ENCODE measurements around the gene GPR157. TPM values are rescaled to one million over a fixed set of nuclear protein-coding genes. Genes with fewer than 3 reads are reported as not detected.
A peak's percentile ranks its signal among the peaks of the same experiment; 100 is the strongest.

GPR157 gene
- total RNA-seq, 1 donor from 2014 or later = 5.4 TPM

DNA sequence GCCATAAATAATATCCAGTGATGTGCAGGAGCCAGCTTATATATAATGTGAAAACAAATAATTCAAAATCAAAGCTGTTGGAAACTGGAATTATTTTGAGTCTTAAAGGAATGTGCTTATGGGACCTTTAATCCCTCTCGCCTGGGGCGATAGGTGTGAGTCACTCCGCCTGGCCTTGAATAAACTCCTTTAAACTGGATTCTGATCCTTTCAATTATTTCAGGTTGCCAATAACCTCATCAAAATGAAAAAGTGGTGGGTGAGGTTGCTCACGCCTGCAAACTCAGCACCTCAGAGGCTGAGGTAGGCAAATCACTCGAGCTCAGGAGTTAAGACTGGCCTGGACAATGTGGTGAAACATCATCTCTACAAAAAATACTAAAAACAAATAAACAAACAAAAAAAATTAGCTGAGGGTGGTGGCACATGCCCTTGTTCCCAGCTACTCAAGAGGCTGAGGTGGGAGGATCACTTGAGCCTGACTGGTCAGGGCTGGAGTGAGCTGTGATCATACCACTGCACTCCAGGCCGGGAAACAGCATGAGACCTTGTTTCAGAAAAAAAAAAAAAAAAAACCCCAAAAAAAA, 48.1 kb downstream of the GPR157 start:
- FAIRE-seq = no peak
- H3K27me3 ChIP-seq (ENCODE audit: insufficient read depth, low read length) = peaks cover 10% of the 10 kb centered on the region
- peak overlapping the region; percentile 3 for H3K4me2 ChIP-seq (ENCODE audit: low read length)
- H3K9ac ChIP-seq (ENCODE audit: low read length) = no peak overlapping the region
- H3K4me1 ChIP-seq (ENCODE audit: insufficient read depth, low read length) = peaks cover 37% of the 10 kb centered on the region
- H3K79me2 ChIP-seq (ENCODE audit: insufficient read depth, low read length) = no peaks in the 10 kb centered on the region
- Mint-ChIP-seq H3K36me3 (ENCODE audit: low read depth, unreplicated experiment) (no peaks in the 10 kb centered on the region), H3K9me3 (ENCODE audit: unreplicated experiment) (no peaks in the 10 kb centered on the region), H3K27ac (ENCODE audit: unreplicated experiment) (no peak overlapping the region), H3K27me3 (ENCODE audit: low read depth, unreplicated experiment) (peaks cover 6% of the 10 kb centered on the region), H3K4me3 (ENCODE audit: unreplicated experiment) (no peak overlapping the region), H3K4me1 (ENCODE audit: low read depth, unreplicated experiment) (peaks cover 18% of the 10 kb centered on the region)
- no peaks in the 10 kb centered on the region for H4K20me1 ChIP-seq (ENCODE audit: insufficient read depth, low read length)
- no peak overlapping the region for H3K4me3 ChIP-seq (ENCODE audit: insufficient read depth, low read depth, low read length)
- no peak overlapping the region for H3K27ac ChIP-seq (ENCODE audit: low read depth, low read length)
- no peaks in the 10 kb centered on the region for H3K36me3 ChIP-seq (ENCODE audit: insufficient read depth, low read length)
- TF ChIP-seq, protein P1, sequence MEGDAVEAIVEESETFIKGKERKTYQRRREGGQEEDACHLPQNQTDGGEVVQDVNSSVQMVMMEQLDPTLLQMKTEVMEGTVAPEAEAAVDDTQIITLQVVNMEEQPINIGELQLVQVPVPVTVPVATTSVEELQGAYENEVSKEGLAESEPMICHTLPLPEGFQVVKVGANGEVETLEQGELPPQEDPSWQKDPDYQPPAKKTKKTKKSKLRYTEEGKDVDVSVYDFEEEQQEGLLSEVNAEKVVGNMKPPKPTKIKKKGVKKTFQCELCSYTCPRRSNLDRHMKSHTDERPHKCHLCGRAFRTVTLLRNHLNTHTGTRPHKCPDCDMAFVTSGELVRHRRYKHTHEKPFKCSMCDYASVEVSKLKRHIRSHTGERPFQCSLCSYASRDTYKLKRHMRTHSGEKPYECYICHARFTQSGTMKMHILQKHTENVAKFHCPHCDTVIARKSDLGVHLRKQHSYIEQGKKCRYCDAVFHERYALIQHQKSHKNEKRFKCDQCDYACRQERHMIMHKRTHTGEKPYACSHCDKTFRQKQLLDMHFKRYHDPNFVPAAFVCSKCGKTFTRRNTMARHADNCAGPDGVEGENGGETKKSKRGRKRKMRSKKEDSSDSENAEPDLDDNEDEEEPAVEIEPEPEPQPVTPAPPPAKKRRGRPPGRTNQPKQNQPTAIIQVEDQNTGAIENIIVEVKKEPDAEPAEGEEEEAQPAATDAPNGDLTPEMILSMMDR (IDR thresholded peaks at IDR 0.05; ENCODE audit: insufficient read depth, low read depth, low read length) = no peak
- no peak for TF ChIP-seq EZH2 (IDR thresholded peaks at IDR 0.05; ENCODE audit: insufficient read depth, low read length)
- DNase-seq (ENCODE audit: low read depth) = peak; percentile 52
- no peaks in the 10 kb centered on the region for H3K9me3 ChIP-seq (ENCODE audit: insufficient read depth, low read depth, low read length)
- H2AFZ ChIP-seq (ENCODE audit: low read depth, low read length) = no peak overlapping the region

DNA sequence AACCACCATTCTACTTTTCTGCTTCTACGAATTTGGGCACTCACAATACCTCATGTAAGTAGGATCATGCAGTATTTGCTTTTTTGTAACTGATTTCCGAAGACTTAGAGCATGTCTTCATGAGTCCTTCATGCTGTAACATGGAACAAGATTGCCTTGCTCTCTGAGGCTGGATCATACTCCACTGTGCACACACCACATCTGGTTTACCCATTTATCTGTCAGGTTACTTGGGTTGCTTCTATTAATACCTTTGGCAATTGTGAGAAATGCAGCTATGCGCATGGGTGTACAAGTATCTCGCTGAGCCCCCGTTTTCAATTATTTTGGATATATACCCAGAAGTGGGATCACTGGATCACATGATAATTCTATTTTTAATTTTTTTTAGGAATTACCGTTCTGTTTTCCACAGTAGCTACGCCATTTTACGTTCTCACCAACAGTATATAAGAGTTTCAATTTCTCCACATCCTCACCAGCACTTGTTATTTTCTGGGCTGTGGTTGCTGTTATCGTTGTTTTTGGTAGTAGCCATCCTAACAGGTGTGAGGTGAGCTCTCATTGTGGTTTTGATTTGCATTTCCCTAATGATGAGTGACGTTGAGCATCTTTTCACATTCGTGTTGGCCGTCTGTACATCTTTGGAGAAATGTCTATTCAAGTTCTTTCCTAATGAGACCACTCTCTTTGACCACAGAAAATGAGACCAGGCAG, 48.8 kb downstream of the GPR157 start:
- Histone ChIP-seq H3K4me2 (ENCODE audit: low read length) (peak overlapping the region; percentile 3), H3K4me3 (ENCODE audit: insufficient read depth, low read depth, low read length) (no peak overlapping the region), H4K20me1 (ENCODE audit: insufficient read depth, low read length) (no peaks in the 10 kb centered on the region), H3K79me2 (ENCODE audit: insufficient read depth, low read length) (no peaks in the 10 kb centered on the region), H3K9me3 (ENCODE audit: insufficient read depth, low read depth, low read length) (no peaks in the 10 kb centered on the region), H2AFZ (ENCODE audit: low read depth, low read length) (no peak overlapping the region), H3K36me3 (ENCODE audit: insufficient read depth, low read length) (no peaks in the 10 kb centered on the region), H3K27me3 (ENCODE audit: insufficient read depth, low read length) (peaks cover 12% of the 10 kb centered on the region), H3K9ac (ENCODE audit: low read length) (no peak overlapping the region), H3K27ac (ENCODE audit: low read depth, low read length) (no peak overlapping the region), H3K4me1 (ENCODE audit: insufficient read depth, low read length) (peaks cover 31% of the 10 kb centered on the region)
- FAIRE-seq (no peak), DNase-seq (ENCODE audit: low read depth) (no peak)
- no peaks in the 10 kb centered on the region for H3K9me3 Mint-ChIP-seq (ENCODE audit: unreplicated experiment)
- H3K4me3 Mint-ChIP-seq (ENCODE audit: unreplicated experiment) = no peak overlapping the region
- TF ChIP-seq, protein P1 (IDR thresholded peaks at IDR 0.05; ENCODE audit: insufficient read depth, low read depth, low read length) = no peak
- TF ChIP-seq EZH2 (IDR thresholded peaks at IDR 0.05; ENCODE audit: insufficient read depth, low read length) = no peak
- peaks cover 12% of the 10 kb centered on the region for H3K4me1 Mint-ChIP-seq (ENCODE audit: low read depth, unreplicated experiment)
- H3K36me3 Mint-ChIP-seq (ENCODE audit: low read depth, unreplicated experiment) = no peaks in the 10 kb centered on the region
- no peak overlapping the region for H3K27ac Mint-ChIP-seq (ENCODE audit: unreplicated experiment)
- H3K27me3 Mint-ChIP-seq (ENCODE audit: low read depth, unreplicated experiment) = peaks cover 8% of the 10 kb centered on the region
